NCI-H748 treated with DMSO at 0.1 percent for 48 hours (cell line): ENCODE results near the gene PRR14.
"Not testable (repeated sequence)": the region's sequence is repeated elsewhere in the genome, so short reads cannot be mapped to it uniquely, and the experiment has no call there.

Source experiments
- DNase-seq: peaks from one replicate; lab custom pipeline; 2025; lab: John Stamatoyannopoulos, UW

Gene PRR14

GRCh38 chr16:30632454-30632853 is 18.3 kb upstream of the PRR14 start:
- not testable (repeated sequence) for DNase-seq

GRCh38 chr16:30633526-30633925 is 17.2 kb upstream of the PRR14 start:
- DNase-seq: no peak

GRCh38 chr16:30636599-30636998 is 14.2 kb upstream of the PRR14 start:
- DNase-seq: no peak

- DNase-seq: not testable (repeated sequence)
Measured at GRCh38 chr16:30637139-30637538, 13.6 kb upstream of the PRR14 start.

- no peak for DNase-seq
Measured at GRCh38 chr16:30637944-30638343, 12.8 kb upstream of the PRR14 start.

GRCh38 chr16:30641378-30641982 is 9.3 kb upstream of the PRR14 start:
- DNase-seq: no peak

- no peak for DNase-seq
Measured at GRCh38 chr16:30644334-30644830, 6.4 kb upstream of the PRR14 start.

- no peak for DNase-seq
Measured at GRCh38 chr16:30645727-30646126, 5.0 kb upstream of the PRR14 start.

GRCh38 chr16:30647274-30647571 is 3.5 kb upstream of the PRR14 start:
- no peak for DNase-seq

GRCh38 chr16:30649725-30650368 is 913 bp upstream of the PRR14 start:
- DNase-seq: no peak

- no peak for DNase-seq
Measured at GRCh38 chr16:30651124-30652004, 604 bp downstream of the PRR14 start.

- no peak for DNase-seq
Measured at GRCh38 chr16:30652005-30652296, 1.2 kb downstream of the PRR14 start.

- DNase-seq: no peak
Measured at GRCh38 chr16:30652718-30653117, 2.0 kb downstream of the PRR14 start.

GRCh38 chr16:30654856-30655255 is 4.1 kb downstream of the PRR14 start:
- DNase-seq: no peak

GRCh38 chr16:30655815-30656347 is 5.1 kb downstream of the PRR14 start:
- no peak for DNase-seq

- no peak for DNase-seq
Measured at GRCh38 chr16:30656388-30656787, 5.6 kb downstream of the PRR14 start.

GRCh38 chr16:30656974-30657865 is 6.5 kb downstream of the PRR14 start:
- DNase-seq: no peak

- DNase-seq: peak; percentile 94
Measured at GRCh38 chr16:30657866-30658730, 7.3 kb downstream of the PRR14 start, which contains the start of gene FBRS. FBRS (plus strand) TSS chr16:30658431; CDS start chr16:30659519, 1,088 bp downstream.

GRCh38 chr16:30658731-30659506 is 8.2 kb downstream of the PRR14 start:
- peak; percentile 88 for DNase-seq
